MM.1S (cell line): ENCODE measurements around the gene MAML3.

Experiments used
- DNase-seq: peaks from one replicate; pipeline ENCODE4 v3.0.0-alpha.2; 2015
- H2AFZ ChIP-seq: fragments of 300-600 bp; sonication (generic); 2 replicates; pipeline ENCODE4 v1.6.0; 2016; ENCODE audit warnings: antibody characterized with exemption, low read length
- H3F3A ChIP-seq: fragments of 300-600 bp; sonication (generic); 2 replicates; pipeline ENCODE4 v1.6.1; 2016; ENCODE audit warnings: mild to moderate bottlenecking, antibody characterized with exemption, low read length, moderate library complexity, mixed read lengths; ENCODE audit not compliant: insufficient read depth
- H3K27ac ChIP-seq: fragments of 300-600 bp; sonication (generic); 2 replicates; pipeline ENCODE4 v1.5.1; 2016; ENCODE audit warnings: mild to moderate bottlenecking, low read length
- H3K27me3 ChIP-seq: fragments of 300-600 bp; sonication (generic); replicated peaks from 2 replicates; pipeline ENCODE4 v1.6.0; 2016; ENCODE audit warnings: low read length; ENCODE audit not compliant: insufficient read depth
- H3K36me3 ChIP-seq: fragments of 300-600 bp; sonication (generic); replicated peaks from 2 replicates; pipeline ENCODE4 v1.6.1; 2016; ENCODE audit warnings: mild to moderate bottlenecking, low read length, mixed read lengths; ENCODE audit not compliant: insufficient read depth
- H3K4me1 ChIP-seq: fragments of 300-600 bp; sonication (generic); 2 replicates; pipeline ENCODE4 v1.6.1; 2016; ENCODE audit warnings: low read length, mixed read lengths
- H3K4me2 ChIP-seq: fragments of 300-600 bp; sonication (generic); 2 replicates; pipeline ENCODE4 v1.6.0; 2016; ENCODE audit warnings: low read depth, low read length
- H3K4me3 ChIP-seq: fragments of 300-600 bp; sonication (generic); 2 replicates; pipeline ENCODE4 v1.5.1; 2016; ENCODE audit warnings: low read length, mixed read lengths
- H3K79me2 ChIP-seq: fragments of 300-600 bp; sonication (generic); 2 replicates; pipeline ENCODE4 v1.6.1; 2016; ENCODE audit warnings: mixed run types, low read length, mixed read lengths
- H3K9ac ChIP-seq: fragments of 300-600 bp; sonication (generic); 2 replicates; pipeline ENCODE4 v1.6.1; 2016; ENCODE audit warnings: low read length, mixed read lengths
- H3K9me2 ChIP-seq: fragments of 300-600 bp; sonication (generic); replicated peaks from 2 replicates; pipeline ENCODE4 v1.6.1; 2016; ENCODE audit warnings: mild to moderate bottlenecking, low read length, mixed read lengths; ENCODE audit not compliant: insufficient read depth
- H3K9me3 ChIP-seq: fragments of 300-600 bp; sonication (generic); replicated peaks from 2 replicates; pipeline ENCODE4 v1.6.1; 2016; ENCODE audit warnings: mild to moderate bottlenecking, low read length, mixed read lengths; ENCODE audit not compliant: insufficient read depth
- H4K20me1 ChIP-seq: fragments of 300-600 bp; sonication (generic); 2 replicates; pipeline ENCODE4 v1.6.1; 2016; ENCODE audit warnings: mild to moderate bottlenecking, low read length, moderate library complexity, mixed read lengths; ENCODE audit not compliant: insufficient read depth
- EZH2 ChIP-seq: fragments of 300-600 bp; sonication (generic); optimal IDR thresholded peaks from 2 replicates; pipeline ENCODE3; 2017; ENCODE audit warnings: low read depth, mild to moderate bottlenecking, antibody characterized with exemption, low read length, mixed read lengths
- EZH2phosphoT487 ChIP-seq: fragments of 300-600 bp; sonication (generic); IDR thresholded peaks from 2 replicates; pipeline ENCODE4 v1.6.1; 2018; ENCODE audit warnings: antibody characterized with exemption, low read length
- TF ChIP-seq, protein P1 (sequence below): fragments of 300-600 bp; sonication (generic); IDR thresholded peaks from 2 replicates; pipeline ENCODE4 v1.5.1; 2016; ENCODE audit warnings: antibody characterized with exemption, low read length, mixed read lengths

MAML3 gene

DNA sequence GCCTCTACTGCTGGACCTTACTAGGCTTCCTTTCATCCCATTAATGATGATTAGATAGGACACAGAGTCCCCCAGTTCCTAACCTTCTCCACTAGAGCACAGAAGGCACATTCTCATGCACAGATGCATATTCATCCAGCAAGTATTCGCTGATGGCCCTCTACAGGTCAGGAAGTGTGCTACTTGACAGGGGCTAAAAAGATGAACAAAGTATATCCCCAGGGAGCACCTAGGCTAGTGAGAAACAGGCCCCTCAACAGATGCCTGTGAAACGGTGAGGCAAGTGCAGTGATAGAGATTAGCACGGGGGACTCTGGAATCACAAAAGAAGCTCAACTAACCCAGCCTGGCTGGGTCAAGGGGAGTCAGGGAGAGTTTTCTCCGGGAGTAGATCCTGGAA, 392.5 kb downstream of the MAML3 start:
- Histone ChIP-seq H3K79me2 (no peaks in the 10 kb centered on the region), H4K20me1 (no peaks in the 10 kb centered on the region), H3K9me2 (no peaks in the 10 kb centered on the region), H3K27me3 (no peaks in the 10 kb centered on the region), H3K36me3 (no peaks in the 10 kb centered on the region), H3K4me3 (no peak overlapping the region), H2AFZ (no peak overlapping the region), H3K4me2 (no peak overlapping the region), H3F3A (no peaks in the 10 kb centered on the region), H3K9ac (no peak overlapping the region), H3K9me3 (no peaks in the 10 kb centered on the region), H3K27ac (no peak overlapping the region), H3K4me1 (peaks cover 20% of the 10 kb centered on the region)
- DNase-seq: no peak
- TF ChIP-seq, protein P1, sequence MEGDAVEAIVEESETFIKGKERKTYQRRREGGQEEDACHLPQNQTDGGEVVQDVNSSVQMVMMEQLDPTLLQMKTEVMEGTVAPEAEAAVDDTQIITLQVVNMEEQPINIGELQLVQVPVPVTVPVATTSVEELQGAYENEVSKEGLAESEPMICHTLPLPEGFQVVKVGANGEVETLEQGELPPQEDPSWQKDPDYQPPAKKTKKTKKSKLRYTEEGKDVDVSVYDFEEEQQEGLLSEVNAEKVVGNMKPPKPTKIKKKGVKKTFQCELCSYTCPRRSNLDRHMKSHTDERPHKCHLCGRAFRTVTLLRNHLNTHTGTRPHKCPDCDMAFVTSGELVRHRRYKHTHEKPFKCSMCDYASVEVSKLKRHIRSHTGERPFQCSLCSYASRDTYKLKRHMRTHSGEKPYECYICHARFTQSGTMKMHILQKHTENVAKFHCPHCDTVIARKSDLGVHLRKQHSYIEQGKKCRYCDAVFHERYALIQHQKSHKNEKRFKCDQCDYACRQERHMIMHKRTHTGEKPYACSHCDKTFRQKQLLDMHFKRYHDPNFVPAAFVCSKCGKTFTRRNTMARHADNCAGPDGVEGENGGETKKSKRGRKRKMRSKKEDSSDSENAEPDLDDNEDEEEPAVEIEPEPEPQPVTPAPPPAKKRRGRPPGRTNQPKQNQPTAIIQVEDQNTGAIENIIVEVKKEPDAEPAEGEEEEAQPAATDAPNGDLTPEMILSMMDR: peak; percentile 34
- TF ChIP-seq EZH2: no peak

DNA sequence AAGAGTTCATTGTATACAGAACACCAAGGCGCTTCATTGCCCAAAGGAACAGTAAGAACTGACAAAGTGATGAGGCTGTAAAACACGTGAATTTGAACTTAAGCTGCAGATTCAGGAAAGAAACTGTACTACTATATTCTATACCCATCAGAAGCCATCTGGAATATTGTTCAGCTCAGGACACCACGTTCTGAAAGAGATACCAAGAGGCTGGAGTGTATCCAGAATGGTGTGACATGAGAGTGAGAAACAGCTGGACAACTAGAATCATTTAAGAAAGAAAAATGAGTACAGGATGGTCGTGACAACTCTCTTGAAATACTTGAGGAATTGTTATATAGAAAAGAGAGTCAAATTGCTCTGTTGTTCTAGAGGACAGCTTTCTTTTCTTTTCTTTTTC, 393.4 kb downstream of the MAML3 start:
- Histone ChIP-seq H3K4me2 (no peak overlapping the region), H3K36me3 (no peaks in the 10 kb centered on the region), H3K27ac (no peak overlapping the region)

DNA sequence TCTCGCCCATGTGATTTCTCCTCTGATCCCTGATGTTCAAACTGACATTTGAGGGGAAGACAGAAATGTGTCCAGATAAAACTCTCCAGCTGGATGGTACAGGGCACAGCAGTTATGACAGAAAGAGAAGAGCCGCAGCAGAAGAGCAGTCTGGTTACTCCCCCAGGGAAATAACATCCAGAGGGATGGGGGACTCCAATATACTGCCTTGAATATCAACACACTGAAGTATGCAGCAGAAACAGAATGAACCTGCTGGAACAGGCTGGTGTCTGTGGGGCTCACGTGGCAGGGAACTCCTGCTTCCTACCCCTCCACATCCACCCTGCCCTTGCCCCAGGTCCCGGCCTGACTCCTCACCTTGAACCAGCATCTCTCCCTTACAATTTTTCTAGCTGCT, 394.9 kb downstream of the MAML3 start:
- Histone ChIP-seq H3K79me2 (no peaks in the 10 kb centered on the region), H3F3A (no peaks in the 10 kb centered on the region), H3K9ac (no peak overlapping the region), H4K20me1 (no peaks in the 10 kb centered on the region), H3K4me3 (no peak overlapping the region), H3K27ac (no peak overlapping the region), H3K4me2 (no peak overlapping the region), H3K27me3 (no peaks in the 10 kb centered on the region), H3K9me3 (no peaks in the 10 kb centered on the region), H2AFZ (no peak overlapping the region), H3K4me1 (peaks cover 13% of the 10 kb centered on the region), H3K36me3 (no peaks in the 10 kb centered on the region), H3K9me2 (no peaks in the 10 kb centered on the region)
- DNase-seq: no peak
- TF ChIP-seq EZH2: no peak

More for the DNA sequence above, 393.4 kb downstream of the MAML3 start:
- no peak for TF ChIP-seq EZH2phosphoT487
- TF ChIP-seq, protein P1: no peak
- no peak for TF ChIP-seq EZH2
- DNase-seq: no peak
- Histone ChIP-seq H3K79me2 (no peaks in the 10 kb centered on the region), H3K9me2 (no peaks in the 10 kb centered on the region), H3K4me1 (peaks cover 20% of the 10 kb centered on the region), H3K9ac (no peak overlapping the region), H3K4me3 (no peak overlapping the region), H4K20me1 (no peaks in the 10 kb centered on the region), H3K9me3 (no peaks in the 10 kb centered on the region), H3K27me3 (no peaks in the 10 kb centered on the region), H3F3A (no peaks in the 10 kb centered on the region), H2AFZ (no peak overlapping the region)

DNA sequence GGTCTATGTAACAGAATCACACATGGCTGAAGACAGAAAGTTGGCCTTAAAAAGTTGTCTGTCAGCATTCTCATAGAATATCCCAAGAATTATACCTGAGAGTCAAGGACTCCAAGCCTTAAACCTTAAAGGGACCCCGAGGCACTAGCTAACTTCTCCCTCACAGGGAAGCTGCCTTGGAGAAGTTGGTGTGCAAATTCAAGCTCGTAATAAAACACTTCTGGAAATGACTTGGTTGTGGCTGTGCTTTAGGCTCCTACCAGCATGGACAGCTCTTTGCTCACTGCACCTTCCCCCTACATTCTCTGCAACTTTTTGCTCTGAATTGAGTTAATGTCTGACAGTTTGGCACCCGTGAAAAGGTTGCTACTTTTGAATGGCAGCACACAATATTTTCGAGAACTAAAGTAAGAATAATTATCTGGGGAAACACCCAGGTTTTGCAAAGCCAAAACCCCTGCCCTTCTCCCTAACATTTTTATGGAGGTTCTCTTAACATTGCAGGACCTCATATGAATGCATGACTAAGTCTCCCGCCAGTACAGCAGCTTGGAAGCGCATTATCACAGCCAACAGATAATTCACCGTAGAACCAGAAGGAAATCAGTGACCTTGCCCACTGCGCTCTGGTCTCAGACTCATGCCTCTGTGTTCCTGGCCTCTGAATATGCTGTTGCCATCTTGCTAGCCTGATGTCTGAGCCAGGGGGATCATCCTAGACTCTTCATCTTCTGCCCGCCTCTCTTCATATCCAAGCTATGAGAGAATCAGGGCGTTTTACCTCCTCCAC, 397.4 kb downstream of the MAML3 start:
- Histone ChIP-seq H3K27me3 (no peaks in the 10 kb centered on the region), H3K79me2 (no peaks in the 10 kb centered on the region), H3K9ac (no peak overlapping the region), H3K4me2 (no peak overlapping the region), H3K9me3 (no peaks in the 10 kb centered on the region), H2AFZ (no peak overlapping the region), H4K20me1 (no peaks in the 10 kb centered on the region), H3K4me3 (no peak overlapping the region), H3F3A (no peaks in the 10 kb centered on the region), H3K9me2 (no peaks in the 10 kb centered on the region), H3K36me3 (no peaks in the 10 kb centered on the region), H3K27ac (no peak overlapping the region; the same call in 1 of the 2 replicates), H3K4me1 (no peaks in the 10 kb centered on the region)
- TF ChIP-seq EZH2 (no peak), EZH2phosphoT487 (no peak)
- TF ChIP-seq, protein P1: no peak
- no peak for DNase-seq
